SIG-M5 treated with dmso at 0.1 percent for 504 hours (cell line): ENCODE results near the gene TMC1.
"Not testable (repeated sequence)": the region's sequence is repeated elsewhere in the genome, so short reads cannot be mapped to it uniquely, and the experiment has no call there.

Experiments used
- DNase-seq: peaks from one replicate; lab custom pipeline; 2025; ENCODE audit not compliant: unreplicated experiment; lab: John Stamatoyannopoulos, UW

Gene TMC1

GRCh38 chr9:72521416-72521815 is at the start of gene TMC1:
TMC1 (plus strand) TSS chr9:72521608; CDS start chr9:72648649, 127,041 bp downstream.
- not testable (repeated sequence) for DNase-seq

DNA sequence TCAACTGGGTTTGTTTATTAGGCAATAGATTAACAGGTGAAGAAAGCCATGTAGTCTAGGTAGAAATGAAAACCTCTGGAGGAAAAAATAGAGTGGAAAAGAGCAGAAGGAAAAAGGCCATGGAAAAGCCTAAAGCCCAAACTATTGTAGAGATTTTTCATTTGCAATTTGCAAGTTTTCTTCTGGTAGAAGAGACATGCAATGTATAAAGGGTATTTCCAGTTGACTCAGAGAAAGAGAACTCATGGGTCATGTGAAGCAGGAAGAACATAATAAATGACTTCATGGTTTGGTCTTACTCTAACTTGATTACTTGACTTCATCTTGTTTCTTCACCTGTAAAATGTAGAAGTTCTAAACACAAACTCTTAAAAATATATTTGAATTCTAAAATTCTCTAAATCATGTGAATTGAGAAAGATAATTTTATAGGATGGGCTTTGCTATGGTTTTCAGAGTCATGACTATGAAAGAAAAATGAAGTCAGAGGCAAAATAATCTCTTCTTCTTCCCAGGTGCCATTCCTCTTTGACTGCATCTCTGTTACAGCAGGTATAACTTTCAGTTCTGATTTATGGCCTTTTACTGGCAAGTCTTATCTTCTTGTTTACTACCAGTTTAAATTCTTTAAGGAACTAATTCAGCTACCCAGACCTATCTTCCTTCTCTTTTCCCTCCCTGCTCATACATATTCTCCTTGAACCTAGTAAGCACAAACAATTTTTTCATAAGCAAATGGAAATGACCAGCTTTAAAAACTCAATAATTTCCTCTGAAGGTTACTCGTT is 47.7 kb upstream of the TMC1 start:
- DNase-seq: no peak

DNA sequence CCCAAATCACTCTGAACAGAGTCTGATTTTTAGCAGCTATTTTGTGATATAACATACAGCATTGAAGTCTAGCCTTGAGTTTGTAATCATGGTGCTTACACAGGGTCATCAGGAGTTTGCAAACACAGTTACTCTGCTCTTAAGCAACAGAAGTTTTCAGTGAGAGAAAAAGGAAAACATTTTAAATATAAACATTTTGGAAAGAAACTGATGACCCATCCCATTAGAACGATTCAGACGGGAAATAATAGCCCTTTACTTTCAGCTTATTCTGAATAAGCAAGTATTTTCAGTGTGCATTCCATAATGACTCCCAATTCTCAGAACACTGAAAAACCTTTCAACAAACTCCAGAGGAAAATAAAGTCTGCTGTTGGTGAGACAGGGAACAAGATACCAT is 46.7 kb upstream of the TMC1 start:
- DNase-seq: no peak

DNA sequence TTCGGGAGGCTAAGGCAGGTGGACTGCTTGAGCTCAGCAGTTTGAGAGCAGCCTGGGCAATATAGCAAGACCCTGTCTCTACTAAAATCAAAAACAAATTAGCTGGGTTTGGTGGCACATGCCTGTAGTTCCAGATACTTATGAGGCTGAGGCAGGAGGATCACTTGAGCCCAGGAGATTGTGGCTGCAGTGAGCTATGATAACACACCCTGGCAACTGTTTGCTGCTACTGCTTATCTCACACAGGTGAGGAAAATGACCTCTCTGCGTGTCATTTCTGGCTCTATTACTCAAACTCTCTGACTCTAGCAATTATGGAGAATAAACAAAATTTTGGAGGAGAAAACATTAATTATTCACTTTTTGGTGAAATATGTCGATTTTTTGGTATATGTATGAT is 45.3 kb upstream of the TMC1 start:
- no peak for DNase-seq

GRCh38 chr9:72476617-72477437 is 44.6 kb upstream of the TMC1 start:
- no peak for DNase-seq

DNA sequence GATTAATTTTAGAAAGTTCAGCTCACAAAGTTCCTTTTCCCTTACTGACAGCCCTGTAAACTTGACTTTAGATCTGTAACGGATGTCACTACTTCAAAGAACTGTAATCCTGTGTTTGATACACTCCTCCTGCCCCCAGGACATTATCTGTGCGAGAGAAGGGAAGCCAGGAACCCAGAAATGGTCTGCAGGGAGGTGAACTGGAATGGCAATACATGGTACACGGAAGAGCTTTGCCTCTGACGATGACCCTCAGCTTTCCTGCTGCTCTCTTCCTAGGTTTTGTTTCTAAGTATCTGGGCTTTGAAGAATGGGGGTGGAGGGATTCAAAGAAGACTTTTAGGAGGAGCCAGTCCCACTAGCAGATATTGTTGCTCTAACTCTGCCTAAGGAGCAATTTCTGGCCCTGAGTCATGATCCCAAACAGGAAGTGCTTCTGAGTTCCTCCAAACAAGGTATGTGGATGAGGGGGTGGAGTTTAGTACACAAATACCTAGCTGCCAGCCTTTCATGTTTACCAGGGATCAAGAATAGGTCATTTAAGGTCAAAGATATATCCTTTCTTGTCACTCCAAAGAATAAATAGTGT is 43.4 kb upstream of the TMC1 start:
- peak; percentile 45 for DNase-seq

DNA sequence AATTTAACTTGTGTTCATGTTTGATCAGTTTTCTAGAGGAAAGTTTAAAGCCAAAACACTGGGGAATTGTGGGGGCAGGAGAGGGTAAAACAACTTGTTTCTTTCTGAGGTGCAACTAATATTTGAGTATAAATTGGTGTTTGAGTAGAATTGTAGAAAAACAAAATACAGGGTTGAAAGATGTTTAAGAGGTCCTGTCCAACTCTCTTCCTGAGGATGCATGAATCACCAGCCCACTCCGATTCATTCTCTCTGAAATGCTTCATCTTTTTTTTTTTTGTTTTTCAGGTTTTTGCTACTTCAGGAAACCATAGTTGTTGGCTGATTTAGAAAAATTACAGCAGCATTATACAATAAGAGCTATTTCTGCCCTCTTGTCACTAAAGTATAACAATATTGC is 42.4 kb upstream of the TMC1 start:
- no peak for DNase-seq

GRCh38 chr9:72480261-72480660 is 41.1 kb upstream of the TMC1 start:
- not testable (repeated sequence) for DNase-seq

- DNase-seq: no peak
Observed at GRCh38 chr9:72480921-72481320, 40.5 kb upstream of the TMC1 start.

DNA sequence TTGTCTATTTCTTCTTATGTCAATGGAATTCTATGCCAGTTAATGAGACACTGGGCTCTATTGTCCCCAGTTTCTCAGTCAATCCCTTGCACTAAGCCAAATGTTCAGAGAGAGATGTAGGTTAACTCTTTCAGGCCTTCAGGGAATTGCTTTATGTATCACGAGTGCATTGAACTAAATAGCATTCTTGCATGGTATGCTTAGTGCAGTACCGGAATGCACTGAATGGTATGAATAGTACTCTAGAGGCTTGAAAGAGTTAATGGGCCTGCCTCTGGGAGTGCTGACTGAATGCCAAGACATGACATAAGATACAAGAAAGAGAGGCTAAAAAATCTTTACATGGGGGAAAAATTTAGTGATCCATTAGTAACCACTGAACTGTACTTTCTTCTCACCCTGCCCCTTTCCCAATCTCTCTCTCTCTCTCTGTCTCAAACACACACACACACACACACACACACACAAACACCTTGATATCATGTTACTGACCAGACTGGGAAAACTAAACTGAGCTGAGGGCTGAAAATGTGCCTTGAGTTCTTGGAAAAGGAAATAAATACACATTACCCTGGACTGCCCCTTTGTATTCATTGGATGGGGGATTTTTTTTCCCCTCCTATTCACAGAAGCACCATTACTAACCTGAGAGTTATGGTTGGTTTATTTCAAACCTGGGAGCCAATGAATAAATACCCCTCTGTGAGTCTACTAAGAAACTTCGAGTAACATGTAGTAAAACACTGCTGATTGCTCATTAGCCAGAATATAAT is 35.4 kb upstream of the TMC1 start:
- DNase-seq: no peak

GRCh38 chr9:72486594-72486955 is 34.8 kb upstream of the TMC1 start:
- no peak for DNase-seq

- DNase-seq: not testable (repeated sequence)
Observed at GRCh38 chr9:72487665-72488064, 33.7 kb upstream of the TMC1 start.

DNA sequence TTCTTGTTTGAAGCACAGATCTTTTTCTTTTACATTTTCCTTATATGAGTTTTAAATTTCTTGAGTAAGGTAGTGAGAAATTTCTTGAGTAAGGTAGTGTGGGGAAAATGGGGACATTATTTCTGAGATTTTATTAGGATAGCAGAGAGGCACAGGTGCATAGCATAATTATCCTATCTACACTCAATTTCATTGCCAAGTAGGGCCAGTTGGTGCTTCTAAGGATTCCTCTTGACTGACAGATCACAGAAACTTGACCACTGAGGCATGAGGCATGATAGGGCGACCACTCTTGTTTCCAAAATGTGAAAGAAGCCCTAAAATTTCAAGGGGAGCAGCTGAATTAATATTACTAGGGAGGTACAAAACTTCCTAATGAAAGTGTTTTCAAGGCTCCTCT is 31.4 kb upstream of the TMC1 start:
- DNase-seq: no peak

DNA sequence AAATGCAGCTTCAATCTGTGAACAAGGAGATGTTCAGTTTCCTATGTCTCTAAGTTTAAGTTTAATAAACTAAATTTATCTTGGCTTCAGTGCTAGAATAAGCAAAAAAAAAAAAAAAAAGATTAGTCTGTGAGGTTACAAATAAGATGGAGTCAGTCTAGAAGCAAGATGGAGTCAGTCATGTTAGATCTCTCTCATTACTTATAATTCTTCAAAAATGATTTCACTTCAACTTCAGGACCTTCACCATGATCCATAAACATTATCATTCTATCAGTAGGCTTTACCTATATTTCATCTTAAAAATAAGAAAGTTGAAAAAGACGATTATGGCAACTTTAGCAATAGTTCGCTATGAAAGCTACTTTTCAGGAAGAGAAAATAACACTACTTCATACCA is 30.2 kb upstream of the TMC1 start:
- no peak for DNase-seq

GRCh38 chr9:72494051-72494450 is 27.4 kb upstream of the TMC1 start:
- DNase-seq: no peak

DNA sequence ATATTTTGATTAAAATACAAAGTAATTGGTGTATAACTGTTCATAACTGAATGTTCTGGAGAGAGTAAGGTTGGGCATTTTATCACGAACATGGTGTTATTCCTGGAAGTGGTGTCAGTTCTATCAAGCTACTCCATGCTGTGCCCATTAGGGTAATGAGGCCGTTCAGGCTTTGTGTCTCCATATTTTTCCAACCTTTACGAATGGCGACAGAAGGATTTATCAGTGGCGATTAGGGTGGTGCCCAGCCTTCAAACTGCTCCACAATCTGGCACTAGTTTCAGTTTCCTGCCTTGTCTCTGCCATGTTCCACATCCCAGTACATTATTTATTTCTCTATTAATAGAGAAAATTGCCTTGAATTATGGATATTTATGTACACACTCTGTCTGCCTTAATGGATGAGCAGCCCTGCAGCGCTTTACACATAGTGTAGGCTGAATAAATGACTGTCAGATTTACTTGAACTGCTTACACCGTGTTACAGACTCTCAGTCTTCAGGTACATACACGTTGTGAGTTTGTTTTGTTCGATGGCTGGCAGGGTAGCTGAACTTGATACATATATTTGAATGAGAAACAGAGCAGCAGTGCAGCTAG is 23.9 kb upstream of the TMC1 start:
- no peak for DNase-seq

DNA sequence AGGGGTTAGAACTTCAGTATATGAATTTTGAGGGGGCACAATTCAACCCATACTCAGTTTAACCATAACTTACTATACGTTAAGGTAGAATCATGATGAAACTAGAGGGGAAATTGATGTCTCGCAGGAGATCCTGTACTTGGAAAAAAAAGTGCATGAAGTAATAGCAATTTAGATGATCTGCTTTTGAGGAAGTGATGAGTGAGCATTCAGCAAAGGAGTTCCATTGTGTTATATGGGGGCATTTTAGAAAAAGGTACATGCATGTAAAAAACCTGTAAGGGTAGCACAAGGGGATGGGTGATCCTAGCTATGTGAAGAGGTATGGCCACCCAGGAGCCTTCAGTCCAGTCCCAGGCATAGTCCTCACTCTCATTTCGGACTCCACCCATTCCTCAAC is 14.8 kb upstream of the TMC1 start:
- peak; percentile 34 for DNase-seq

GRCh38 chr9:72509053-72509452 is 12.4 kb upstream of the TMC1 start:
- DNase-seq: no peak

DNA sequence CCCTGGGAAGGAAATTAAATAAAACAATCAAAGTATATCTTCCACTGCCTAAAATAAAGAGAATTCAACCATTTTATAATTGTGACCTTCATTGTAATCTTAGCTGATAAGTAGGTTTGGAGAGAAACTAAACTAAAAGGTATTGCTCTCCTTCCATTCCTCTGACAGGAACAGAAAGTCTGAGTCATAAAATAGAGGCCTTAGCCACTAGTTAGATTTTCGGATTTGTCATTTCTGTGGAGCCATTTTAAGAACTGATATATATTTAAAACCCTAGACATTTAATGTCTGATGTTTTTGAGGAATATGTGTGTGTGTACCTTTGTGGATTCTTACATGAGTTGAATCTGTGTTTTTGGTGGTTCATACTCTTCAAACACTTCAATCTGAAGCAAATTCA is 11.8 kb upstream of the TMC1 start:
- DNase-seq: no peak

DNA sequence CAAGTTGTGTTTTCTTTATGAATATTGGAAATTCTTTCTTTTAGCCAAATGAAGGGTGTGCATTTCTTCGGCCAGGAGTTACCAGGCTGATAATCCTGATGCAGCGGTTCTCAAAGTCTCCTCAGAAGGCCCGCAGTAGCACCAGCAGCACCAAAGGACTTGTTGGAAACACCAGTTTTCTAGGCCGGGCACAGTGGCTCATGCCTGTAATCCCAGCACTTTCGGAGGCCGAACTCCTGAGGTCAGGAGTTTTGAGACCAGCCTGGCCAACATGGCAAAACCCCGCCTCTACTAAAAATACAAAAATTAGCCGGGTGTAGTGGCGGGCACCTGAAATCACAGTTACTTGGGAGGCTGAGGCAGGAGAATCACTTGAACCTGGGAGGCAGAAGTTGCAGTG is 397 bp upstream of the TMC1 start:
- DNase-seq: not testable (repeated sequence)
